NCI-H146 (cell line): ENCODE measurements around the gene CD44.

ENCODE experiments used
- DNase-seq: peaks from one replicate; lab custom pipeline; 2025; lab: John Stamatoyannopoulos, UW

CD44 gene

GRCh38 chr11:35177370-35177769 is 38.4 kb downstream of the CD44 start:
- no peak for DNase-seq

GRCh38 chr11:35178067-35178805 is 39.3 kb downstream of the CD44 start:
- DNase-seq, result no peak

- DNase-seq, result no peak
These were observed 39.9 kb downstream of the CD44 start for GRCh38 chr11:35178873-35179272.

- DNase-seq, result no peak
These were observed 40.6 kb downstream of the CD44 start for GRCh38 chr11:35179466-35180135.

GRCh38 chr11:35180317-35181233 is 41.6 kb downstream of the CD44 start:
- DNase-seq, result no peak

- DNase-seq, result no peak
These were observed 43.5 kb downstream of the CD44 start for GRCh38 chr11:35182317-35182939.

GRCh38 chr11:35183326-35183925 is 44.5 kb downstream of the CD44 start:
- no peak for DNase-seq

- DNase-seq, result no peak
These were observed 46.7 kb downstream of the CD44 start for GRCh38 chr11:35185696-35186095.

- no peak for DNase-seq
These were observed 49.0 kb downstream of the CD44 start for GRCh38 chr11:35187996-35188395.

- no peak for DNase-seq
These were observed 51.9 kb downstream of the CD44 start for GRCh38 chr11:35190804-35191348.

- DNase-seq, result no peak
These were observed 53.4 kb downstream of the CD44 start for GRCh38 chr11:35192347-35192746.

- no peak for DNase-seq
These were observed 54.8 kb downstream of the CD44 start for GRCh38 chr11:35193767-35194166.

- no peak for DNase-seq
These were observed 58.3 kb downstream of the CD44 start for GRCh38 chr11:35197292-35197691.

- no peak for DNase-seq
These were observed 61.9 kb downstream of the CD44 start for GRCh38 chr11:35200811-35201341.

- DNase-seq, result no peak
These were observed 65.6 kb downstream of the CD44 start for GRCh38 chr11:35204614-35205013.

- no peak for DNase-seq
These were observed 67.6 kb downstream of the CD44 start for GRCh38 chr11:35206616-35207015.

- no peak for DNase-seq
These were observed 68.8 kb downstream of the CD44 start for GRCh38 chr11:35207471-35208403.

GRCh38 chr11:35208795-35209194 is 69.8 kb downstream of the CD44 start:
- no peak for DNase-seq

GRCh38 chr11:35210876-35211546 is 72.0 kb downstream of the CD44 start:
- DNase-seq, result no peak
